Tibial nerve (tissue), 4 donors: ENCODE data around the gene FAM3B.

ENCODE experiments used
- CTCF ChIP-seq, 5 experiments: fragments of 200-600 bp in 3 of 5; fragments of 450-650 bp in 2 of 5; sonication (generic) in 3 of 5; IDR thresholded peaks; one replicate each; pipeline ENCODE4 v1.5.1; 2016 to 2019; ENCODE audit warnings: antibody characterized with exemption in 5 of 5, mild to moderate bottlenecking in 3 of 5, moderate library complexity in 2 of 5
- EP300 ChIP-seq, 2 donors: sonication (generic); formaldehyde crosslinking; IDR thresholded peaks; one replicate each; pipeline ENCODE4 v1.6.1; 2017; ENCODE audit warnings: antibody characterized with exemption in 2 of 2, mild to moderate bottlenecking in 1 of 2
- POLR2A ChIP-seq, 2 donors: fragments of 450-650 bp; IDR thresholded peaks; one replicate each; pipeline ENCODE4 v1.6.1; 2017; ENCODE audit warnings: antibody characterized with exemption in 2 of 2, mild to moderate bottlenecking in 2 of 2, moderate library complexity in 2 of 2

- no peak for TF ChIP-seq CTCF (IDR thresholded peaks at IDR 0.05)
- TF ChIP-seq EP300 (IDR thresholded peaks at IDR 0.05), result no peak
- no peak for TF ChIP-seq POLR2A (IDR thresholded peaks at IDR 0.05)
Measured at GRCh38 chr21:41361053-41361785, 44.6 kb downstream of the FAM3B start.
